ENCODE measurements around the gene ITGA8. TPM values are rescaled to one million over a fixed set of nuclear protein-coding genes. Genes with fewer than 3 reads are reported as not detected.
A peak's percentile ranks its signal among the peaks of the same experiment; 100 is the strongest.

Gene ITGA8
- polyA plus RNA-seq, 3 donors = not detected

DNA sequence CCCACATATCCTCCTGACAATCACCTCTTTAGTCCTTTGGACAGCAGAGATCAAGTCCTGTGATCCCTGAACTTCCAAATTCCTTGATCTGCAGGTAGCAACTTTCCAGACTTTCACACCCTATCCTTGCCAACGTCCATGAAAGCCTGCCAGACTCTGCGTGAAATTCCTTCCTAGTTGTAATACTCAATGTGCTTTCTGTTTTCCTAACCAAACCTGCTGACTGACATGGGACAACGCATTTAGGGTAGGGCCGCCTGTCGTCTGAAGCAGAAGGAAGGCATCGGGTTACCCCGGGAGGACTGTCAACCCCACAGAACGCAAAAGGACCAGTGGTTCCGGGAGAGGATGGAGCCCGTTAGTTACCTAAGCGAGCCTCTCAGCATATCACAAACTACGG is 23.9 kb downstream of the ITGA8 start:
- Histone ChIP-seq H2AFZ (ENCODE audit: insufficient read depth, low read depth, low read length, poor library complexity, severe bottlenecking) (no peak overlapping the region), H3K9ac (ENCODE audit: insufficient read depth, low read length, poor library complexity, severe bottlenecking) (no peak overlapping the region)
- H3K36me3 Mint-ChIP-seq = no peaks in the 10 kb centered on the region

DNA sequence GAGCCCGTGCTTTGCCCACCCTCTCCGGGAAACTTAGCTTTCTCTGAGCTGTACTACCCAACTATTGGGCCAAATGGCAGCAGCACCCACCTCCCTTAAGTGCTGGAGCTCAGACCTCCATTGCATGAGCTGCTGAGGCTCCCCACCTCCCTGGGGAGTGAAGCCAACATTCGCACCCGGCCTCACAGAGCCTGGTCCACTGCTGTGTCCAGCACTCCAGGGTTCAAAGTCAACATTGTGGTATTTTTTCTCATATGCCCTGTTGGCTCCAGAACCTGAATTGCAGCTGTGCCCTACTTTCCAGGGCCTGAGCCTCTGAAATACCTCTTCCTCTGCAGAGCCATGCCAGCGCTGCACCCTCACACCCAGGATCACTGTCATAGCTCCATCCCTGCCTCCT is 29.7 kb downstream of the ITGA8 start:
- H3K27ac Mint-ChIP-seq = no peak overlapping the region
- Histone ChIP-seq H3K4me2 (replicated peaks; ENCODE audit: extremely low read depth, low read length, poor library complexity, severe bottlenecking) (no peak overlapping the region), H2AFZ (ENCODE audit: insufficient read depth, low read depth, low read length, poor library complexity, severe bottlenecking) (no peak overlapping the region), H3K9me3 (replicated peaks in 1 of 2; ENCODE audit: control insufficient read depth in 1 of 2, insufficient read depth in 1 of 2, low read length in 2 of 2) (no peaks in the 10 kb centered on the region), H3K79me2 (ENCODE audit: insufficient read depth, low read length) (no peaks in the 10 kb centered on the region), H4K20me1 (ENCODE audit: insufficient read depth, low read length) (no peaks in the 10 kb centered on the region), H3K4me1 (ENCODE audit: control insufficient read depth in 1 of 2, insufficient read depth in 2 of 2, low read length in 2 of 2) (no peaks in the 10 kb centered on the region), H3K27me3 (ENCODE audit: control insufficient read depth in 2 of 2, insufficient read depth in 2 of 2, low read length in 2 of 2) (peaks cover 2 to 4% of the 10 kb centered on the region in 2 donors), H3K9ac (ENCODE audit: insufficient read depth, low read length, poor library complexity, severe bottlenecking) (no peak overlapping the region), H3K27ac (ENCODE audit: low read depth in 1 of 2, low read length in 2 of 2) (no peak overlapping the region), H3K36me3 (replicated peaks in 1 of 2; ENCODE audit: control insufficient read depth in 1 of 2, insufficient read depth in 2 of 2, low read length in 2 of 2) (no peaks in the 10 kb centered on the region), H3K4me3 (replicated peaks in 1 of 3; ENCODE audit: low read depth in 2 of 3, low read length in 3 of 3) (no peak overlapping the region)
- H3K9me3 Mint-ChIP-seq = peaks cover 0 to 4% (median 0%) of the 10 kb centered on the region in 7 donors
- H3K4me3 Mint-ChIP-seq = no peak overlapping the region
- no peaks in the 10 kb centered on the region for H3K36me3 Mint-ChIP-seq
- H3K27me3 Mint-ChIP-seq (ENCODE audit: low read depth in 3 of 3) = peaks cover 8 to 13% (median 12%) of the 10 kb centered on the region in 3 donors
- DNase-seq = no peak
- H3K4me1 Mint-ChIP-seq = no peaks in the 10 kb centered on the region
- intact Hi-C loops (cut with micrococcal nuclease) = no loop called here
- WGBS (ENCODE audit: insufficient coverage) = 95% methylated on average over 5 of the region's 5 CpGs
- TF ChIP-seq, protein P1, sequence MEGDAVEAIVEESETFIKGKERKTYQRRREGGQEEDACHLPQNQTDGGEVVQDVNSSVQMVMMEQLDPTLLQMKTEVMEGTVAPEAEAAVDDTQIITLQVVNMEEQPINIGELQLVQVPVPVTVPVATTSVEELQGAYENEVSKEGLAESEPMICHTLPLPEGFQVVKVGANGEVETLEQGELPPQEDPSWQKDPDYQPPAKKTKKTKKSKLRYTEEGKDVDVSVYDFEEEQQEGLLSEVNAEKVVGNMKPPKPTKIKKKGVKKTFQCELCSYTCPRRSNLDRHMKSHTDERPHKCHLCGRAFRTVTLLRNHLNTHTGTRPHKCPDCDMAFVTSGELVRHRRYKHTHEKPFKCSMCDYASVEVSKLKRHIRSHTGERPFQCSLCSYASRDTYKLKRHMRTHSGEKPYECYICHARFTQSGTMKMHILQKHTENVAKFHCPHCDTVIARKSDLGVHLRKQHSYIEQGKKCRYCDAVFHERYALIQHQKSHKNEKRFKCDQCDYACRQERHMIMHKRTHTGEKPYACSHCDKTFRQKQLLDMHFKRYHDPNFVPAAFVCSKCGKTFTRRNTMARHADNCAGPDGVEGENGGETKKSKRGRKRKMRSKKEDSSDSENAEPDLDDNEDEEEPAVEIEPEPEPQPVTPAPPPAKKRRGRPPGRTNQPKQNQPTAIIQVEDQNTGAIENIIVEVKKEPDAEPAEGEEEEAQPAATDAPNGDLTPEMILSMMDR (IDR thresholded peaks at IDR 0.05) = no peak

More for the DNA sequence above, 23.9 kb downstream of the ITGA8 start:
- intact Hi-C loops (cut with micrococcal nuclease) = no loop called here
- H3K79me2 ChIP-seq (ENCODE audit: insufficient read depth, low read length) = no peaks in the 10 kb centered on the region
- H3K27ac ChIP-seq (ENCODE audit: low read depth in 1 of 2, low read length in 2 of 2) = no peak overlapping the region
- H3K9me3 Mint-ChIP-seq = peaks cover 0 to 3% (median 0%) of the 10 kb centered on the region in 7 donors
- no peaks in the 10 kb centered on the region for H3K9me3 ChIP-seq (replicated peaks in 1 of 2; ENCODE audit: control insufficient read depth in 1 of 2, insufficient read depth in 1 of 2, low read length in 2 of 2)
- no peak for DNase-seq
- H4K20me1 ChIP-seq (ENCODE audit: insufficient read depth, low read length) = no peaks in the 10 kb centered on the region
- WGBS (ENCODE audit: insufficient coverage) = 86% methylated on average over 9 of the region's 12 CpGs
- no peak overlapping the region for H3K4me3 ChIP-seq (replicated peaks in 1 of 3; ENCODE audit: low read depth in 2 of 3, low read length in 3 of 3)
- H3K4me2 ChIP-seq (replicated peaks; ENCODE audit: extremely low read depth, low read length, poor library complexity, severe bottlenecking) = no peak overlapping the region
- H3K27ac Mint-ChIP-seq = no peak overlapping the region
- H3K4me1 Mint-ChIP-seq = no peaks in the 10 kb centered on the region
- H3K36me3 ChIP-seq (replicated peaks in 1 of 2; ENCODE audit: control insufficient read depth in 1 of 2, insufficient read depth in 2 of 2, low read length in 2 of 2) = no peaks in the 10 kb centered on the region
- no peaks in the 10 kb centered on the region for H3K4me1 ChIP-seq (ENCODE audit: control insufficient read depth in 1 of 2, insufficient read depth in 2 of 2, low read length in 2 of 2)
- H3K27me3 Mint-ChIP-seq (ENCODE audit: low read depth in 3 of 3) = peaks cover 1 to 12% (median 7%) of the 10 kb centered on the region in 3 donors
- peaks cover 2 to 3% of the 10 kb centered on the region in 2 donors for H3K27me3 ChIP-seq (ENCODE audit: control insufficient read depth in 2 of 2, insufficient read depth in 2 of 2, low read length in 2 of 2)
- TF ChIP-seq, protein P1 (IDR thresholded peaks at IDR 0.05) = no peak
- H3K4me3 Mint-ChIP-seq = peak overlapping the region in 1 of 2 donors; percentile 58
